ENCODE measurements around the gene UXS1. TPM values are rescaled to one million over a fixed set of nuclear protein-coding genes. Genes with fewer than 3 reads are reported as not detected.

The UXS1 gene
- total RNA-seq, 1 donor, result 24.0 TPM

DNA sequence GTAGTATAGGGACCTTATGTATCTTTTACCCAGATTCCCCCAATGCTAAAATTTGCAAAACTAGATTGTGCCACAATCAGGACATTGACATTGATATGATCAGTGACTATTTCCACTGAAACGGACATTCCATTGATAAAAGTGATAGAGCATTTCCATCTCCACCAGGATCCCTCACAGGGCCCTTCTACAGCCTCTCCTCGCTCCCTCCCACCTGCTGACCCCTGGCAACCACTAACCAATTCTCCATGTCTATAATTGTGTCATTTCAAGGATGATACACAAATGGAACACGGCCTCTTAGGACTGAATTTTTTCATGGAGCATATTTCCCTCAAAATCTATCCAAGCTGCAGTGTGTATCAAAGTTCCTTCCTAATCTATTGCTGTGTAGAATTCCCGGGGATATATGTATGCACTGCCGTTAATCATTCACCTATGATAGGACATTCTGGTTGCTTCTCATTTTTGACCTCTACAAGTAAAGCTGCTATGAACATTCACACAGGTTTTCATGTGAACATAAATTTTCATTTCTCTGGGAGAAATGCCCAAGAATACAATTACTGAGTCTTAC is 67.3 kb downstream of the UXS1 start:
- H3K4me3 ChIP-seq (ENCODE audit: low read depth, low read length), result no peak overlapping the region
- TF ChIP-seq CTCF (IDR thresholded peaks at IDR 0.05; ENCODE audit: insufficient read depth, low read length), result no peak
- DNase-seq (ENCODE audit: low read depth), result no peak

GRCh38 chr2:106126295-106126694 is 67.8 kb downstream of the UXS1 start:
- H3K4me3 ChIP-seq (ENCODE audit: low read depth, low read length), result no peak overlapping the region
- no peak for DNase-seq (ENCODE audit: low read depth)
- TF ChIP-seq CTCF (IDR thresholded peaks at IDR 0.05; ENCODE audit: insufficient read depth, low read length), result no peak

- DNase-seq (ENCODE audit: low read depth), result no peak
- H3K4me3 ChIP-seq (ENCODE audit: low read depth, low read length), result no peak overlapping the region
- no peak for TF ChIP-seq CTCF (IDR thresholded peaks at IDR 0.05; ENCODE audit: insufficient read depth, low read length)
These were observed 69.1 kb downstream of the UXS1 start for GRCh38 chr2:106124905-106125549.

DNA sequence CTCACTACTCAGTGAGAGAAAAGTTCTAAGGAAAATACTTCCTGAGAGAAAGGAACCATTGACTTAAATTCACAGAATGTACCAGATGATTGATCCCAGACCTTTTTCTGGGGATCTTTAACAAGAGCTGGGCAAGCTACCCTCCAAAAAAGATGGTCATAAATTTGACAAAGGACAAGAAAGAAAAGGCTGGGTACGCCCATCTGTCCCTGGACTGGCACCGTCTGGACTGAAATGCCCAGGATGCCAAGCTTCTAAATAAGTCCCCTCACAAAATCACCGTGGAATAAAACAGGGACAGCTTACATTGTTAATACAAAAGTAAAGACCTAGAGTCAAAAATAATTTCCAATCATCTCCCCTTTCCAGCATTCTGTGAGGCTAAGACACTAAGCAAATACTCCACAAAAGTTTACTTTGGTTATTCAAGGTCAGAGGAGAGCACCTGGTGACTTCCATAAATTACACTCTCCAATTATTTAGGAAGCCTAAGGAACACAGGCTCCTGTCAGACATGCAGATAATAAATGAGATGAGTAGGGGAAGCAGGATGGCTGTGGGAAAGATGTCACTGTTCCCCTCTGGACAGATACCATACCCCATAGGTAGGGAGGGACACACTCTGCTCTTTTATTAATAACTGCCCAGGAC is 69.9 kb downstream of the UXS1 start:
- TF ChIP-seq CTCF (IDR thresholded peaks at IDR 0.05; ENCODE audit: insufficient read depth, low read length), result no peak
- DNase-seq (ENCODE audit: low read depth), result no peak
- H3K4me3 ChIP-seq (ENCODE audit: low read depth, low read length), result no peak overlapping the region

DNA sequence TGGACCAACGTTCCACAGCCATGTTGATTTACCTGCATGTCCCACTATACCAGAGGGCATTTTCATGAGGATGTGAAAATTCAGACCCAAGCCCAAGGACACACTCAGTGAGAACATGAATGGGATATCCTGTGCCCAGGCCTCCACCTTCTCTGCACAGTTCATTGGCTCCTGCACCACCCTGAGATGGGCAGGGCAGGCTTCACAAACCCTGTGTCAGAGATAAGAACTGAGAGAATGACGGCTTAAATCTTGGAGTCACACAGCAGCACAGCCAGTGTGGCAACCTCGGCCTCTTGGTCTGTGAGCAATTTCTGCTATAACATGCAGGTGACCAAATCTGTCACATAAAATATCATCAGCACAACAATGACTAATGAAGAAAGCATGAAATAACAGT is 71.9 kb downstream of the UXS1 start:
- no peak for TF ChIP-seq CTCF (IDR thresholded peaks at IDR 0.05; ENCODE audit: insufficient read depth, low read length)
- no peak for DNase-seq (ENCODE audit: low read depth)
- no peak overlapping the region for H3K4me3 ChIP-seq (ENCODE audit: low read depth, low read length)

GRCh38 chr2:106120432-106120831 is 73.7 kb downstream of the UXS1 start:
- no peak for DNase-seq (ENCODE audit: low read depth)
- no peak for TF ChIP-seq CTCF (IDR thresholded peaks at IDR 0.05; ENCODE audit: insufficient read depth, low read length)
- H3K4me3 ChIP-seq (ENCODE audit: low read depth, low read length), result no peak overlapping the region

Data from fibroblast of the aortic adventitia (primary cell).